ENCODE results near the gene RPS25.

DNA sequence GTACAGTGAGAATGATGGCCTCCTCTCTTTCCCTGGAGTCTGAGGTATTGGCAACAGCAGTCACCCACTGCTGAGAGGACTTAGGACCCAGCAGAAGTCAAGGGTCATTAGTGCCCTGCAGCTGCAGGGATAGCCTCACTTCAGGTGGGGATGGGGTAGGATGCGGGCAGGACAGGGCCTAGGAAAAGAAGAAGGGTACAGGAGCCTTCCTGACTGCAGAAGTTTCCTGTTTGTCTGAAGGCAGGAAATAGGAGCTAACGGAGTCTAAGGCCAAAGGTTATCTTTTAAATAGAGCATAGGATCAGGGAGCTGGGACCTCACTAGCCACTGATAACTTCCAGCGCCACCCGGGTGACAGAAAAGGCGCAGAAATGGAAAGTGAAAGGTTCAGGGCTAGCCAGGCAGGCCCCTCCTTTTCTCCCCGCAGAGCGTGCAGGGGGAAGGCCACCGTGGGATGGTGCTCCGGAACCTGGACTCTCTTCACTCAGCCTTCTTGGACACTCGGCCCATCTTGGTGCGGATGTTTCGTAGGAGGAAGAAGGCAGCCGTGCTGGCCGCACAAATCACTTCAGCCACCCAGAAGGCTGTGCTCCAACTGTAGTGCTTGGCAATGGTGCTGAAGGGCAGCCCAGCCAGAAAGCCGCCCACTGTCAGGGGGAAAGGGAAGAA, 6.4 kb upstream of the RPS25 start:
- TF ChIP-seq POLR2A (IDR thresholded peaks at IDR 0.05) = no peak
- TF ChIP-seq, protein P1, sequence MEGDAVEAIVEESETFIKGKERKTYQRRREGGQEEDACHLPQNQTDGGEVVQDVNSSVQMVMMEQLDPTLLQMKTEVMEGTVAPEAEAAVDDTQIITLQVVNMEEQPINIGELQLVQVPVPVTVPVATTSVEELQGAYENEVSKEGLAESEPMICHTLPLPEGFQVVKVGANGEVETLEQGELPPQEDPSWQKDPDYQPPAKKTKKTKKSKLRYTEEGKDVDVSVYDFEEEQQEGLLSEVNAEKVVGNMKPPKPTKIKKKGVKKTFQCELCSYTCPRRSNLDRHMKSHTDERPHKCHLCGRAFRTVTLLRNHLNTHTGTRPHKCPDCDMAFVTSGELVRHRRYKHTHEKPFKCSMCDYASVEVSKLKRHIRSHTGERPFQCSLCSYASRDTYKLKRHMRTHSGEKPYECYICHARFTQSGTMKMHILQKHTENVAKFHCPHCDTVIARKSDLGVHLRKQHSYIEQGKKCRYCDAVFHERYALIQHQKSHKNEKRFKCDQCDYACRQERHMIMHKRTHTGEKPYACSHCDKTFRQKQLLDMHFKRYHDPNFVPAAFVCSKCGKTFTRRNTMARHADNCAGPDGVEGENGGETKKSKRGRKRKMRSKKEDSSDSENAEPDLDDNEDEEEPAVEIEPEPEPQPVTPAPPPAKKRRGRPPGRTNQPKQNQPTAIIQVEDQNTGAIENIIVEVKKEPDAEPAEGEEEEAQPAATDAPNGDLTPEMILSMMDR (IDR thresholded peaks at IDR 0.05) = no peak
